ENCODE measurements around the gene CXorf66. TPM values are rescaled to one million over a fixed set of nuclear protein-coding genes. Genes with fewer than 3 reads are reported as not detected.
"Not testable (repeated sequence)": the region's sequence is repeated elsewhere in the genome, so short reads cannot be mapped to it uniquely, and the experiment has no call there.

CXorf66 gene
- polyA plus RNA-seq (2014; cell fraction: cytosol; rRNA removed) = not detected in 2 replicates
- not detected in 2 replicates for polyA plus RNA-seq (2014; cell fraction: nucleus; rRNA removed)

- no peak for DNase-seq (ENCODE audit: low spot score)
Observed at GRCh38 chrX:139965421-139965820, at the start of gene CXorf66. TSS of gene CXorf66 (minus strand) at chrX:139965521. CDS start at chrX:139965496, 25 bp downstream.

- no peak for DNase-seq (ENCODE audit: low spot score)
Observed at GRCh38 chrX:139982856-139983255, 17.5 kb upstream of the CXorf66 start.

- no peak for DNase-seq (ENCODE audit: low spot score)
Observed at GRCh38 chrX:139974471-139974870, 9.2 kb upstream of the CXorf66 start.

GRCh38 chrX:139972629-139973624, 7.6 kb upstream of the CXorf66 start:
- no peak for DNase-seq (ENCODE audit: low spot score)

- no peak for DNase-seq (ENCODE audit: low spot score)
Observed at GRCh38 chrX:139972113-139972512, 6.8 kb upstream of the CXorf66 start.

GRCh38 chrX:139971394-139971749, 6.1 kb upstream of the CXorf66 start:
- DNase-seq (ENCODE audit: low spot score) = no peak

- no peak for DNase-seq (ENCODE audit: low spot score)
Observed at GRCh38 chrX:139969286-139969685, 4.0 kb upstream of the CXorf66 start.

- DNase-seq (ENCODE audit: low spot score) = no peak
Observed at GRCh38 chrX:139967750-139968149, 2.4 kb upstream of the CXorf66 start.

GRCh38 chrX:139967300-139967699, 2.0 kb upstream of the CXorf66 start:
- no peak for DNase-seq (ENCODE audit: low spot score)

GRCh38 chrX:139966159-139966558, 838 bp upstream of the CXorf66 start:
- DNase-seq (ENCODE audit: low spot score) = not testable (repeated sequence)

- not testable (repeated sequence) for DNase-seq (ENCODE audit: low spot score)
Observed at GRCh38 chrX:139961091-139961490, 4.2 kb downstream of the CXorf66 start.

GRCh38 chrX:139949703-139950102, 15.6 kb downstream of the CXorf66 start:
- DNase-seq (ENCODE audit: low spot score) = no peak

GRCh38 chrX:139945075-139945474, 20.2 kb downstream of the CXorf66 start:
- no peak for DNase-seq (ENCODE audit: low spot score)

GRCh38 chrX:139936259-139936658, 29.1 kb downstream of the CXorf66 start:
- DNase-seq (ENCODE audit: low spot score) = no peak

- DNase-seq (ENCODE audit: low spot score) = no peak
Observed at GRCh38 chrX:139933904-139934303, 31.4 kb downstream of the CXorf66 start.

- DNase-seq (ENCODE audit: low spot score) = peak; percentile 86
Observed at GRCh38 chrX:139932901-139933796, 32.2 kb downstream of the CXorf66 start, which contains the start of gene ATP11C. TSS of gene ATP11C (minus strand) at chrX:139933053. CDS start at chrX:139932042, 1,011 bp downstream.

GRCh38 chrX:139932073-139932900, 33.0 kb downstream of the CXorf66 start:
- DNase-seq (ENCODE audit: low spot score) = no peak

- no peak for DNase-seq (ENCODE audit: low spot score)
Observed at GRCh38 chrX:139931646-139932072, 33.7 kb downstream of the CXorf66 start.

- peak; percentile 39 for DNase-seq (ENCODE audit: low spot score)
Observed at GRCh38 chrX:139930916-139931645, 34.2 kb downstream of the CXorf66 start.

GRCh38 chrX:139930401-139930800, 34.9 kb downstream of the CXorf66 start:
- DNase-seq (ENCODE audit: low spot score) = no peak
